ENCODE results near the gene HNRNPA3. TPM values are rescaled to one million over a fixed set of nuclear protein-coding genes. Genes with fewer than 3 reads are reported as not detected.
A peak's percentile ranks its signal among the peaks of the same experiment; 100 is the strongest.

The HNRNPA3 gene
- total and polyA plus RNA-seq, 2 of the 13 experiments (the other 11 are each of a cell fraction or from before 2014, with no cell fraction given), result 73.3 to 97.7 TPM

DNA sequence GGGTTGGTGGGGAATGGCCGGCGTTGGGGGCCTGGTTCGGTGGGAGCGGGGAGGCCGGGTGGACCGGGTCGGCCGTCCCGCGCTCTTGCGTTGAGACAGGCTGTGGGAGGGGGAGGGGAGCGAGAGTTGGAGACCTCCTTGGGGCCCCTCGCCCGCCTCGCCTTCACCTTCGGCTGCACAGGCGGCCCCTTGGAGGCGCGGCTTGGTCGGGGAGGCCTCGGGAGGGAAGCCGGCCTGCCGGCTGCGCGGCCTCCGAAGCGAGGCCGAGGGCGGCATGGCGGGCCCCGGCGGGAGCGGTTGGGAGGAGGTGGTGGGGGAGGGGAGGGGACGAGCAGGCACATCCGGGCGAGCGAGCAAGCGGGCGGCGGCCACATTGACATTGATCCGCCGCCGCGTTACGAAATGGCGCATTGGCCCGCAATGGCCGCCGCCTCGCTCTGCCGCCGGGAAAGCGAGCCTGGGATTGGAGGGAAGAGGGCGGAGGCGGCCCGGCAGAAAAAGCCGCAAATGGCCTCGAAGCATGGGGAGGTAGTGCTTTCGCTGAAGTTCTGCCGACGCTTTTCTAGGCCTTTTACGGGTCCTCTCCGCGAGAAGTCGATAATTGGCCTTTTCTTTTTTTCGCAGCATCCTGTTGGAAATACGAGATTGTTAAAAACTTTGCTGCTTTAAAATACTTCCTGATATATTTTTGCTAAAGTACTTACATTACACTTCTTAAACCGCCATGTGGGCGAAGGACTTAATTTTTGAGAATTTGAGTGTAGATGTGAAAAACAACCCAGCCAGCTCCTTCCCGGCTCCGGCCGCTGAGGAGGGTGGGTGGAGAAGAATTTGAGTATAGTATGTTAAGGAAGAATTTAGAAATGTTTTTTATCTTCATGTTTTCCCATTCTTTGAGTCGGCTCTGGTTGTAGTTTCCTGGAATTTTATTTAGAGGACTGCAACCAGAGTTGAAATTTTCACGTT lies 580 bp downstream of the HNRNPA3 start (continued):
- TF ChIP-seq, protein P1, sequence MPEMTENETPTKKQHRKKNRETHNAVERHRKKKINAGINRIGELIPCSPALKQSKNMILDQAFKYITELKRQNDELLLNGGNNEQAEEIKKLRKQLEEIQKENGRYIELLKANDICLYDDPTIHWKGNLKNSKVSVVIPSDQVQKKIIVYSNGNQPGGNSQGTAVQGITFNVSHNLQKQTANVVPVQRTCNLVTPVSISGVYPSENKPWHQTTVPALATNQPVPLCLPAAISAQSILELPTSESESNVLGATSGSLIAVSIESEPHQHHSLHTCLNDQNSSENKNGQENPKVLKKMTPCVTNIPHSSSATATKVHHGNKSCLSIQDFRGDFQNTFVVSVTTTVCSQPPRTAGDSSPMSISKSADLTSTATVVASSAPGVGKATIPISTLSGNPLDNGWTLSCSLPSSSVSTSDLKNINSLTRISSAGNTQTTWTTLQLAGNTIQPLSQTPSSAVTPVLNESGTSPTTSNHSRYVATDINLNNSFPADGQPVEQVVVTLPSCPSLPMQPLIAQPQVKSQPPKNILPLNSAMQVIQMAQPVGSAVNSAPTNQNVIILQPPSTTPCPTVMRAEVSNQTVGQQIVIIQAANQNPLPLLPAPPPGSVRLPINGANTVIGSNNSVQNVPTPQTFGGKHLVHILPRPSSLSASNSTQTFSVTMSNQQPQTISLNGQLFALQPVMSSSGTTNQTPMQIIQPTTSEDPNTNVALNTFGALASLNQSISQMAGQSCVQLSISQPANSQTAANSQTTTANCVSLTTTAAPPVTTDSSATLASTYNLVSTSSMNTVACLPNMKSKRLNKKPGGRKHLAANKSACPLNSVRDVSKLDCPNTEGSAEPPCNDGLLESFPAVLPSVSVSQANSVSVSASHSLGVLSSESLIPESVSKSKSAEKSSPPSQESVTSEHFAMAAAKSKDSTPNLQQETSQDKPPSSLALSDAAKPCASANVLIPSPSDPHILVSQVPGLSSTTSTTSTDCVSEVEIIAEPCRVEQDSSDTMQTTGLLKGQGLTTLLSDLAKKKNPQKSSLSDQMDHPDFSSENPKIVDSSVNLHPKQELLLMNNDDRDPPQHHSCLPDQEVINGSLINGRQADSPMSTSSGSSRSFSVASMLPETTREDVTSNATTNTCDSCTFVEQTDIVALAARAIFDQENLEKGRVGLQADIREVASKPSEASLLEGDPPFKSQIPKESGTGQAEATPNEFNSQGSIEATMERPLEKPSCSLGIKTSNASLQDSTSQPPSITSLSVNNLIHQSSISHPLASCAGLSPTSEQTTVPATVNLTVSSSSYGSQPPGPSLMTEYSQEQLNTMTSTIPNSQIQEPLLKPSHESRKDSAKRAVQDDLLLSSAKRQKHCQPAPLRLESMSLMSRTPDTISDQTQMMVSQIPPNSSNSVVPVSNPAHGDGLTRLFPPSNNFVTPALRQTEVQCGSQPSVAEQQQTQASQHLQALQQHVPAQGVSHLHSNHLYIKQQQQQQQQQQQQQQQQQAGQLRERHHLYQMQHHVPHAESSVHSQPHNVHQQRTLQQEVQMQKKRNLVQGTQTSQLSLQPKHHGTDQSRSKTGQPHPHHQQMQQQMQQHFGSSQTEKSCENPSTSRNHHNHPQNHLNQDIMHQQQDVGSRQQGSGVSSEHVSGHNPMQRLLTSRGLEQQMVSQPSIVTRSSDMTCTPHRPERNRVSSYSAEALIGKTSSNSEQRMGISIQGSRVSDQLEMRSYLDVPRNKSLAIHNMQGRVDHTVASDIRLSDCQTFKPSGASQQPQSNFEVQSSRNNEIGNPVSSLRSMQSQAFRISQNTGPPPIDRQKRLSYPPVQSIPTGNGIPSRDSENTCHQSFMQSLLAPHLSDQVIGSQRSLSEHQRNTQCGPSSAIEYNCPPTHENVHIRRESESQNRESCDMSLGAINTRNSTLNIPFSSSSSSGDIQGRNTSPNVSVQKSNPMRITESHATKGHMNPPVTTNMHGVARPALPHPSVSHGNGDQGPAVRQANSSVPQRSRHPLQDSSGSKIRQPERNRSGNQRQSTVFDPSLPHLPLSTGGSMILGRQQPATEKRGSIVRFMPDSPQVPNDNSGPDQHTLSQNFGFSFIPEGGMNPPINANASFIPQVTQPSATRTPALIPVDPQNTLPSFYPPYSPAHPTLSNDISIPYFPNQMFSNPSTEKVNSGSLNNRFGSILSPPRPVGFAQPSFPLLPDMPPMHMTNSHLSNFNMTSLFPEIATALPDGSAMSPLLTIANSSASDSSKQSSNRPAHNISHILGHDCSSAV (CRISPR knock-in tag; IDR thresholded peaks at IDR 0.05; ENCODE audit: borderline replicate concordance), result no peak
- TF ChIP-seq ZKSCAN8 (CRISPR knock-in tag; IDR thresholded peaks at IDR 0.05; ENCODE audit: borderline replicate concordance), result no peak; the same call in 1 of the 2 replicates
- TF ChIP-seq ISL2 (CRISPR knock-in tag; IDR thresholded peaks at IDR 0.05), result peak; percentile 78
- TF ChIP-seq ZNF713 (CRISPR knock-in tag; IDR thresholded peaks at IDR 0.05), result 0 out of 2 replicates have a peak, but pooled peaks have one; percentile 28
- TF ChIP-seq, protein P2, sequence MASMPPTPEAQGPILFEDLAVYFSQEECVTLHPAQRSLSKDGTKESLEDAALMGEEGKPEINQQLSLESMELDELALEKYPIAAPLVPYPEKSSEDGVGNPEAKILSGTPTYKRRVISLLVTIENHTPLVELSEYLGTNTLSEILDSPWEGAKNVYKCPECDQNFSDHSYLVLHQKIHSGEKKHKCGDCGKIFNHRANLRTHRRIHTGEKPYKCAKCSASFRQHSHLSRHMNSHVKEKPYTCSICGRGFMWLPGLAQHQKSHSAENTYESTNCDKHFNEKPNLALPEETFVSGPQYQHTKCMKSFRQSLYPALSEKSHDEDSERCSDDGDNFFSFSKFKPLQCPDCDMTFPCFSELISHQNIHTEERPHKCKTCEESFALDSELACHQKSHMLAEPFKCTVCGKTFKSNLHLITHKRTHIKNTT (CRISPR knock-in tag; IDR thresholded peaks at IDR 0.05), result no peak
- peak; percentile 86; the same call in 1 of the 2 replicates for TF ChIP-seq ZNF431 (CRISPR knock-in tag; IDR thresholded peaks at IDR 0.05; ENCODE audit: borderline replicate concordance, low read depth)
- TF ChIP-seq, protein P3, sequence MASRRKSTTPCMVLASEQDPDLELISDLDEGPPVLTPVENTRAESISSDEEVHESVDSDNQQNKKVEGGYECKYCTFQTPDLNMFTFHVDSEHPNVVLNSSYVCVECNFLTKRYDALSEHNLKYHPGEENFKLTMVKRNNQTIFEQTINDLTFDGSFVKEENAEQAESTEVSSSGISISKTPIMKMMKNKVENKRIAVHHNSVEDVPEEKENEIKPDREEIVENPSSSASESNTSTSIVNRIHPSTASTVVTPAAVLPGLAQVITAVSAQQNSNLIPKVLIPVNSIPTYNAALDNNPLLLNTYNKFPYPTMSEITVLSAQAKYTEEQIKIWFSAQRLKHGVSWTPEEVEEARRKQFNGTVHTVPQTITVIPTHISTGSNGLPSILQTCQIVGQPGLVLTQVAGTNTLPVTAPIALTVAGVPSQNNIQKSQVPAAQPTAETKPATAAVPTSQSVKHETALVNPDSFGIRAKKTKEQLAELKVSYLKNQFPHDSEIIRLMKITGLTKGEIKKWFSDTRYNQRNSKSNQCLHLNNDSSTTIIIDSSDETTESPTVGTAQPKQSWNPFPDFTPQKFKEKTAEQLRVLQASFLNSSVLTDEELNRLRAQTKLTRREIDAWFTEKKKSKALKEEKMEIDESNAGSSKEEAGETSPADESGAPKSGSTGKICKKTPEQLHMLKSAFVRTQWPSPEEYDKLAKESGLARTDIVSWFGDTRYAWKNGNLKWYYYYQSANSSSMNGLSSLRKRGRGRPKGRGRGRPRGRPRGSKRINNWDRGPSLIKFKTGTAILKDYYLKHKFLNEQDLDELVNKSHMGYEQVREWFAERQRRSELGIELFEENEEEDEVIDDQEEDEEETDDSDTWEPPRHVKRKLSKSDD (CRISPR knock-in tag; IDR thresholded peaks at IDR 0.05; ENCODE audit: low read depth), result peak; percentile 99
- TF ChIP-seq, protein P4, sequence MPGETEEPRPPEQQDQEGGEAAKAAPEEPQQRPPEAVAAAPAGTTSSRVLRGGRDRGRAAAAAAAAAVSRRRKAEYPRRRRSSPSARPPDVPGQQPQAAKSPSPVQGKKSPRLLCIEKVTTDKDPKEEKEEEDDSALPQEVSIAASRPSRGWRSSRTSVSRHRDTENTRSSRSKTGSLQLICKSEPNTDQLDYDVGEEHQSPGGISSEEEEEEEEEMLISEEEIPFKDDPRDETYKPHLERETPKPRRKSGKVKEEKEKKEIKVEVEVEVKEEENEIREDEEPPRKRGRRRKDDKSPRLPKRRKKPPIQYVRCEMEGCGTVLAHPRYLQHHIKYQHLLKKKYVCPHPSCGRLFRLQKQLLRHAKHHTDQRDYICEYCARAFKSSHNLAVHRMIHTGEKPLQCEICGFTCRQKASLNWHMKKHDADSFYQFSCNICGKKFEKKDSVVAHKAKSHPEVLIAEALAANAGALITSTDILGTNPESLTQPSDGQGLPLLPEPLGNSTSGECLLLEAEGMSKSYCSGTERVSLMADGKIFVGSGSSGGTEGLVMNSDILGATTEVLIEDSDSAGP (CRISPR knock-in tag; IDR thresholded peaks at IDR 0.05; ENCODE audit: borderline replicate concordance), result peak; percentile 69; the same call in 1 of the 2 replicates
- 0 out of 2 replicates have a peak, but pooled peaks have one; percentile 3 for TF ChIP-seq ZNF510 (CRISPR knock-in tag; IDR thresholded peaks at IDR 0.05; ENCODE audit: low read depth)
- no peak; the same call in 1 of the 2 replicates for TF ChIP-seq HOMEZ (CRISPR knock-in tag; IDR thresholded peaks at IDR 0.05; ENCODE audit: low read depth)

Measured in HepG2 (cell line).